SK-N-SH (cell line): ENCODE measurements around the gene TTC27. TPM values are rescaled to one million over a fixed set of nuclear protein-coding genes. Genes with fewer than 3 reads are reported as not detected.

Source experiments
- CTCF ChIA-PET: fragments of 300-600, 350-600 bp; formaldehyde crosslinking; extraction: SDS; loops from one replicate; lab custom pipeline; 2021; lab: Yijun Ruan, JAX
- POLR2A ChIA-PET: fragments of 350-600 bp; sonication (Branson Sonifier 250); formaldehyde crosslinking; extraction: SDS; loops from one replicate; lab custom pipeline; 2020; ENCODE audit warnings: antibody characterized with exemption, inconsistent platforms; lab: Yijun Ruan, JAX
- DNase-seq: peaks from one replicate; pipeline ENCODE4 v3.0.0; 2012
- H2AFZ ChIP-seq: fragments of 200-600 bp; sonication (generic); 2 replicates; pipeline ENCODE4 v1.8.1; 2016; ENCODE audit warnings: antibody characterized with exemption, mild to moderate bottlenecking, low read depth
- H3F3A ChIP-seq: fragments of 200-600 bp; sonication (generic); replicated peaks from 2 replicates; pipeline ENCODE3; 2016; ENCODE audit warnings: antibody characterized with exemption, mild to moderate bottlenecking; ENCODE audit not compliant: insufficient read depth
- H3K27ac ChIP-seq, 2 experiments: fragments of 200-500 bp in 1 of 2; fragments of 200-600 bp in 1 of 2; sonication (Bioruptor generic) in 1 of 2; sonication (generic), shearing (Covaris generic) in 1 of 2; 2 replicates each; pipeline versions ENCODE4 v1.5.1 to v1.6.1; 2014 to 2016; ENCODE audit warnings: low read depth in 2 of 2, inconsistent platforms in 1 of 2, low read length in 1 of 2, mild to moderate bottlenecking in 1 of 2, mixed read lengths in 1 of 2
- H3K27me3 ChIP-seq: fragments of 200-600 bp; sonication (generic), shearing (Covaris generic); 2 replicates; pipeline ENCODE4 v1.6.1; 2016; ENCODE audit warnings: mixed run types; ENCODE audit not compliant: insufficient read depth
- H3K36me3 ChIP-seq, 2 experiments: fragments of 200-500 bp in 1 of 2; fragments of 200-600 bp in 1 of 2; sonication (Bioruptor generic) in 1 of 2; sonication (generic) in 1 of 2; replicated peaks in 1 of 2; 2 replicates each; pipeline versions ENCODE3 to v1.5.1; 2014 to 2016; ENCODE audit warnings: low read length in 1 of 2, mild to moderate bottlenecking in 1 of 2; ENCODE audit not compliant: insufficient read depth in 2 of 2, control insufficient read depth in 1 of 2
- H3K4me1 ChIP-seq, 2 experiments: fragments of 200-500 bp in 1 of 2; fragments of 200-600 bp in 1 of 2; sonication (Bioruptor generic) in 1 of 2; sonication (generic), shearing (Covaris generic) in 1 of 2; 2 replicates each; pipeline versions ENCODE4 v1.5.1 to v1.6.1; 2014 to 2016; ENCODE audit warnings: low read depth in 1 of 2, low read length in 1 of 2, mixed run types in 1 of 2; ENCODE audit not compliant: insufficient read depth in 2 of 2, control insufficient read depth in 1 of 2
- H3K4me2 ChIP-seq: fragments of 200-600 bp; sonication (generic), shearing (Covaris generic); 2 replicates; pipeline ENCODE4 v1.6.1; 2017; ENCODE audit warnings: mixed run types
- H3K4me3 ChIP-seq, 2 experiments: fragments of 200-500 bp in 1 of 2; fragments of 200-600 bp in 1 of 2; sonication (Bioruptor generic) in 1 of 2; sonication (generic), shearing (Covaris generic) in 1 of 2; 2 replicates each; pipeline versions ENCODE4 v1.5.1 to v1.8.1; 2014 to 2016; ENCODE audit warnings: low read depth in 2 of 2, inconsistent platforms in 1 of 2, low read length in 1 of 2, mild to moderate bottlenecking in 1 of 2, mixed read lengths in 1 of 2, moderate library complexity in 1 of 2
- H3K79me2 ChIP-seq: fragments of 200-600 bp; sonication (generic); 2 replicates; pipeline ENCODE4 v1.8.1; 2017; ENCODE audit warnings: mild to moderate bottlenecking; ENCODE audit not compliant: insufficient read depth
- H3K9ac ChIP-seq: fragments of 200-600 bp; sonication (generic); 2 replicates; pipeline ENCODE4 v1.6.1; 2017; ENCODE audit warnings: mixed run types
- H3K9me2 ChIP-seq: fragments of 200-600 bp; sonication (generic); 2 replicates; pipeline ENCODE4 v1.6.1; 2017; ENCODE audit warnings: mixed run types
- H3K9me3 ChIP-seq: fragments of 200-600 bp; sonication (generic); 2 replicates; pipeline ENCODE4 v1.6.1; 2017; ENCODE audit warnings: mixed run types, mild to moderate bottlenecking, moderate library complexity
- H4K20me1 ChIP-seq: fragments of 200-600 bp; sonication (generic); 2 replicates; pipeline ENCODE4 v1.6.1; 2017; ENCODE audit warnings: mild to moderate bottlenecking, mixed run types; ENCODE audit not compliant: insufficient read depth
- CHD2 ChIP-seq: fragments of 150-350 bp; IDR thresholded peaks from 2 replicates; pipeline ENCODE4 v1.6.1; 2018; ENCODE audit warnings: low read length; ENCODE audit not compliant: partially characterized antibody
- EZH2phosphoT487 ChIP-seq: fragments of 200-600 bp; sonication (generic); IDR thresholded peaks from 2 replicates; pipeline ENCODE4 v1.6.1; 2017; ENCODE audit warnings: low read depth, mixed run types, mild to moderate bottlenecking, antibody characterized with exemption, moderate library complexity, borderline replicate concordance
- FOSL2 ChIP-seq: IDR thresholded peaks from 2 replicates; pipeline ENCODE4 v1.4.0; 2012; ENCODE audit warnings: low read depth, mild to moderate bottlenecking, moderate library complexity, borderline replicate concordance
- GABPA ChIP-seq: IDR thresholded peaks from 2 replicates; pipeline ENCODE4 v1.4.0; 2012; ENCODE audit warnings: low read depth, mild to moderate bottlenecking
- GATA2 ChIP-seq: sonication (generic); formaldehyde crosslinking; IDR thresholded peaks from 2 replicates; pipeline ENCODE4 v1.5.0; 2020; ENCODE audit warnings: mild to moderate bottlenecking, missing genetic modification reagents
- JUND ChIP-seq: IDR thresholded peaks from 2 replicates; pipeline ENCODE4 v1.4.0; 2012
- MXI1 ChIP-seq: IDR thresholded peaks from 2 replicates; pipeline ENCODE4 v1.6.1; 2012; ENCODE audit warnings: mild to moderate bottlenecking, low read depth, low read length, improper control_type of control experiment
- NFIC ChIP-seq: IDR thresholded peaks from 2 replicates; pipeline ENCODE4 v1.4.0; 2012; ENCODE audit warnings: borderline replicate concordance
- NRF1 ChIP-seq: IDR thresholded peaks from 2 replicates; pipeline ENCODE4 v1.6.1; 2012; ENCODE audit warnings: low read depth, mild to moderate bottlenecking, low read length
- REST ChIP-seq: IDR thresholded peaks from 2 replicates; pipeline ENCODE4 v1.6.1; 2012; ENCODE audit warnings: mild to moderate bottlenecking, low read depth, low read length, moderate library complexity
- RFX5 ChIP-seq: IDR thresholded peaks from 2 replicates; pipeline ENCODE4 v1.6.1; 2012; ENCODE audit warnings: mild to moderate bottlenecking, improper control_type of control experiment, low read length
- RXRA ChIP-seq: IDR thresholded peaks from 2 replicates; pipeline ENCODE4 v1.4.0; 2012; ENCODE audit warnings: low read depth, mild to moderate bottlenecking, borderline replicate concordance
- TAF1 ChIP-seq: IDR thresholded peaks from 2 replicates; pipeline ENCODE4 v1.6.1; 2012; ENCODE audit warnings: low read depth, mild to moderate bottlenecking, low read length, moderate library complexity, borderline replicate concordance
- WGBS: methylation state at CpG from one replicate; pipeline ENCODE4 v1.1.6; 2017; ENCODE audit warnings: low lambda C conversion rate; 5-methylcytosine and 5-hydroxymethylcytosine counted together
- polyA plus RNA-seq, 3 experiments: library from polyadenylated mRNA; depleted of rRNA; stranded (reverse); fragments of >200 nt; gene quantifications; 2 replicates each; pipeline ENCODE4 v1.2.3, GENCODE V29; 2012

TTC27 gene
- polyA plus RNA-seq, 1 of the 3 experiments (the other 2 are of a cell fraction), result 14.4 TPM

GRCh38 chr2:32745675-32746074 lies 117.8 kb downstream of the TTC27 start:
- peaks cover 9% of the 10 kb centered on the region; the same call in 1 of the 2 replicates for H3K9me3 ChIP-seq
- H3K9ac ChIP-seq, result no peak overlapping the region
- no peaks in the 10 kb centered on the region for H3K79me2 ChIP-seq
- H3K27ac ChIP-seq, result peak overlapping the region in 1 of 2 experiments; percentile 43; a peak in 1 of 4 replicates
- H2AFZ ChIP-seq, result no peak overlapping the region
- CTCF ChIA-PET, result no interaction called here
- peaks cover 11% of the 10 kb centered on the region for H3F3A ChIP-seq
- H3K4me1 ChIP-seq, result peaks cover 5 to 8% of the 10 kb centered on the region in 2 experiments; a peak in 3 of 4 replicates
- no peak for TF ChIP-seq TAF1
- TF ChIP-seq GATA2 (CRISPR knock-in tag), result no peak
- TF ChIP-seq RXRA, result no peak
- DNase-seq, result no peak
- H3K4me2 ChIP-seq, result no peak overlapping the region
- no peak overlapping the region for H3K4me3 ChIP-seq
- H3K27me3 ChIP-seq, result no peaks in the 10 kb centered on the region
- 100% methylated on average over 1 of the region's 1 CpG for WGBS
- no peaks in the 10 kb centered on the region for H4K20me1 ChIP-seq
- POLR2A ChIA-PET, result no interaction called here
- peaks cover 17 to 51% of the 10 kb centered on the region in 2 experiments for H3K36me3 ChIP-seq
- 0 out of 2 replicates have a peak, but pooled peaks cover 3% of the 10 kb centered on the region for H3K9me2 ChIP-seq

- Histone ChIP-seq H4K20me1 (no peaks in the 10 kb centered on the region), H3K9me3 (peaks cover 9% of the 10 kb centered on the region; the same call in 1 of the 2 replicates), H3K4me1 (peaks cover 5 to 8% of the 10 kb centered on the region in 2 experiments; a peak in 3 of 4 replicates), H3K27ac (no peak overlapping the region), H3K9me2 (0 out of 2 replicates have a peak, but pooled peaks cover 3% of the 10 kb centered on the region), H3K9ac (no peak overlapping the region), H3K27me3 (no peaks in the 10 kb centered on the region), H3K36me3 (peaks cover 17 to 52% of the 10 kb centered on the region in 2 experiments), H3K4me2 (no peak overlapping the region), H2AFZ (no peak overlapping the region), H3K4me3 (no peak overlapping the region), H3K79me2 (no peaks in the 10 kb centered on the region), H3F3A (peaks cover 12% of the 10 kb centered on the region)
- ChIA-PET POLR2A (no interaction called here), CTCF (interaction anchor here (1.2 kb wide), 1 partner anchor 26 kb away, joined by 3 read pairs; no protein-coding TSS in a partner anchor)
- TF ChIP-seq EZH2phosphoT487 (no peak), RFX5 (no peak), MXI1 (no peak), NFIC (no peak), GABPA (no peak), NRF1 (no peak), FOSL2 (no peak)
- DNase-seq, result no peak
These were observed 118.8 kb downstream of the TTC27 start for GRCh38 chr2:32746669-32747068.

- Histone ChIP-seq H3K27ac (no peak overlapping the region), H3K9me2 (0 out of 2 replicates have a peak, but pooled peaks cover 3% of the 10 kb centered on the region), H3K27me3 (no peaks in the 10 kb centered on the region), H4K20me1 (no peaks in the 10 kb centered on the region), H3K4me3 (no peak overlapping the region), H3K36me3 (peaks cover 17 to 51% of the 10 kb centered on the region in 2 experiments), H3F3A (peaks cover 24% of the 10 kb centered on the region), H3K4me2 (no peak overlapping the region), H2AFZ (no peak overlapping the region), H3K9ac (no peak overlapping the region), H3K4me1 (peaks cover 4 to 14% of the 10 kb centered on the region in 2 experiments; a peak in 3 of 4 replicates), H3K79me2 (no peaks in the 10 kb centered on the region), H3K9me3 (peaks cover 9% of the 10 kb centered on the region; the same call in 1 of the 2 replicates)
- ChIA-PET CTCF (interaction anchor here (1.6 kb wide), 1 partner anchor 13 kb away, joined by 4 read pairs; no protein-coding TSS in a partner anchor), POLR2A (no interaction called here)
- 100% methylated on average over 1 of the region's 1 CpG for WGBS
- TF ChIP-seq JUND (no peak), REST (no peak), CHD2 (no peak), NRF1 (no peak)
- no peak for DNase-seq
These were observed 120.3 kb downstream of the TTC27 start for GRCh38 chr2:32748158-32748557.
